T-cell (primary cell): ENCODE results near the gene PBX4. TPM values are rescaled to one million over a fixed set of nuclear protein-coding genes. Genes with fewer than 3 reads are reported as not detected.

Experiments used
- ATAC-seq, 4 experiments: fragments of 200-7000 bp in 3 of 4; fragments of 150-1000 bp in 1 of 4; cut with Tn5 transposase; replicated peaks in 1 of 4; 1 replicate in 3 of 4; 2 replicates in 1 of 4; pipeline ENCODE4 v1.10.0; 2021; ENCODE audit warnings: moderate library complexity in 3 of 4, mild to moderate bottlenecking in 2 of 4, moderate number of reproducible peaks in 1 of 4
- CTCF ChIA-PET, 2 donors: fragments of 300-600 bp; sonication (Branson Sonifier 250); formaldehyde crosslinking; loops; one replicate each; lab custom pipeline; 2022; ENCODE audit warnings: antibody characterized with exemption in 2 of 2; lab: Charles Lee
- POLR2A ChIA-PET, 2 donors: fragments of 300-600 bp; sonication (Branson Sonifier 250); formaldehyde crosslinking; loops; one replicate each; lab custom pipeline; 2022; ENCODE audit warnings: antibody characterized with exemption in 2 of 2; lab: Charles Lee
- DNase-seq, 35 experiments: peaks; one replicate each; pipeline versions ENCODE4 v3.0.0 to v3.0.0-alpha.2; 2013 to 2023
- H3K27ac ChIP-seq: one replicate; pipeline ENCODE4 v1.5.1; 2013; ENCODE audit warnings: low read length
- H3K27me3 ChIP-seq, 2 experiments: replicated peaks in 1 of 2; 1 replicate in 1 of 2; 2 replicates in 1 of 2; pipeline versions ENCODE4 v1.6.1 to v1.7.0; 2013; ENCODE audit warnings: low read length in 1 of 2, mixed read lengths in 1 of 2; ENCODE audit not compliant: control insufficient read depth in 2 of 2, insufficient read depth in 2 of 2; ENCODE audit errors: extremely low read depth in 1 of 2
- H3K36me3 ChIP-seq, 2 donors: 1 replicate in 1 of 2; 2 replicates in 1 of 2; pipeline versions ENCODE4 v1.6.1 to v1.7.0; 2013; ENCODE audit warnings: low read length in 1 of 2; ENCODE audit not compliant: control insufficient read depth in 2 of 2, insufficient read depth in 1 of 2; ENCODE audit errors: extremely low read depth in 1 of 2
- H3K4me1 ChIP-seq, 2 experiments: 1 replicate in 1 of 2; 2 replicates in 1 of 2; pipeline versions ENCODE4 v1.6.1 to v1.7.0; 2013; ENCODE audit warnings: low read length in 2 of 2, mixed read lengths in 1 of 2; ENCODE audit not compliant: insufficient read depth in 2 of 2, control insufficient read depth in 1 of 2; ENCODE audit errors: extremely low read depth in 1 of 2
- H3K4me3 ChIP-seq, 2 donors: 1 replicate in 1 of 2; 2 replicates in 1 of 2; pipeline versions ENCODE4 v1.5.1 to v1.7.0; 2013; ENCODE audit warnings: mild to moderate bottlenecking in 2 of 2, low read length in 1 of 2, moderate library complexity in 1 of 2; ENCODE audit not compliant: control insufficient read depth in 1 of 2; ENCODE audit errors: extremely low read depth in 1 of 2
- H3K9me3 ChIP-seq: 2 replicates; pipeline ENCODE4 v1.7.0; 2013
- H3K27ac Mint-ChIP-seq, 2 donors: one replicate each; pipeline ENCODE4 v1.8.0; 2020 to 2021; ENCODE audit warnings: mild to moderate bottlenecking in 2 of 2, mixed read lengths in 2 of 2
- H3K27me3 Mint-ChIP-seq, 2 donors: one replicate each; pipeline ENCODE4 v1.8.0; 2021 to 2022; ENCODE audit warnings: mixed read lengths in 2 of 2
- H3K36me3 Mint-ChIP-seq: one replicate; pipeline ENCODE4 v1.8.0; 2021; ENCODE audit warnings: mixed read lengths
- H3K4me1 Mint-ChIP-seq, 3 donors: one replicate each; pipeline ENCODE4 v1.8.0; 2020 to 2022; ENCODE audit warnings: mixed read lengths in 3 of 3, mild to moderate bottlenecking in 1 of 3
- H3K4me3 Mint-ChIP-seq, 3 donors: one replicate each; pipeline ENCODE4 v1.8.0; 2020 to 2022; ENCODE audit warnings: mild to moderate bottlenecking in 3 of 3, mixed read lengths in 3 of 3, moderate library complexity in 3 of 3
- H3K9me3 Mint-ChIP-seq, 3 donors: one replicate each; pipeline ENCODE4 v1.8.0; 2020 to 2022; ENCODE audit warnings: mixed read lengths in 3 of 3
- WGBS: methylation state at CpG from one replicate; pipeline ENCODE4 v1.1.5; 2013; ENCODE audit warnings: missing lambda C conversion rate; ENCODE audit not compliant: insufficient coverage; 5-methylcytosine and 5-hydroxymethylcytosine counted together
- total RNA-seq, 35 experiments: library from RNA in 6 of 35; stranded (reverse) in 6 of 35; fragments of 120-200 nt in 1 of 35; gene quantifications; one replicate each; pipeline versions ENCODE4 v1.2.1 to v1.2.4 and lab custom pipeline; 2013 to 2026

Gene PBX4
- total RNA-seq, 5 donors from 2014 or later (not counting 1 experiment from before 2014, with no cell fraction given): 40.9 to 48.3 (median 42.7) TPM

GRCh38 chr19:19517235-19517619 lies 101.3 kb downstream of the PBX4 start:
- no peak for ATAC-seq
- H3K4me3 ChIP-seq: no peak overlapping the region
- no peak overlapping the region for H3K27ac ChIP-seq
- peak overlapping the region in 1 of 2 donors; percentile 52 for H3K27ac Mint-ChIP-seq
- H3K4me1 Mint-ChIP-seq: peaks cover 29 to 50% (median 37%) of the 10 kb centered on the region in 3 donors
- ChIA-PET POLR2A (interaction anchor here in 1 of 2 donors (0.6 kb wide), 1 partner anchor 349 kb away, joined by 3 read pairs; no protein-coding TSS in a partner anchor), CTCF (interaction anchor here in 1 of 2 donors (1.5 kb wide), 1 partner anchor 15 kb away, joined by 6 read pairs; no protein-coding TSS in a partner anchor)
- peaks cover 15% of the 10 kb centered on the region for H3K36me3 Mint-ChIP-seq
- no peaks in the 10 kb centered on the region for H3K9me3 ChIP-seq
- H3K36me3 ChIP-seq: peaks cover 8 to 15% of the 10 kb centered on the region in 2 donors
- WGBS: 93% methylated on average over 3 of the region's 10 CpGs
- H3K27me3 Mint-ChIP-seq: no peaks in the 10 kb centered on the region
- no peak for DNase-seq
- peaks cover 4 to 57% of the 10 kb centered on the region in 2 experiments for H3K4me1 ChIP-seq
- no peaks in the 10 kb centered on the region for H3K9me3 Mint-ChIP-seq
- no peaks in the 10 kb centered on the region for H3K27me3 ChIP-seq
- peak overlapping the region; percentile 90 to 96 (median 94) for H3K4me3 Mint-ChIP-seq

GRCh38 chr19:19515642-19516519 lies 102.6 kb downstream of the PBX4 start, which contains the start of gene NDUFA13:
Gene NDUFA13 (plus strand): TSS chr19:19516225. CDS start chr19:19516239, 14 bp downstream.
- H3K27me3 Mint-ChIP-seq: no peaks in the 10 kb centered on the region
- 3% methylated on average over 51 of the region's 61 CpGs for WGBS
- Histone ChIP-seq H3K36me3 (peaks cover 6 to 15% of the 10 kb centered on the region in 2 donors), H3K27me3 (no peaks in the 10 kb centered on the region), H3K4me3 (peak within 1 kb of the TSS; percentile 75 to 89), H3K27ac (peak within 1 kb of the TSS; percentile 76), H3K4me1 (peaks cover 4 to 55% of the 10 kb centered on the region in 2 experiments), H3K9me3 (no peaks in the 10 kb centered on the region)
- peaks cover 26 to 47% (median 35%) of the 10 kb centered on the region in 3 donors for H3K4me1 Mint-ChIP-seq
- H3K4me3 Mint-ChIP-seq: peak within 1 kb of the TSS; percentile 90 to 96 (median 94)
- ChIA-PET POLR2A (interaction anchor here in 1 of 2 donors (0.5 kb wide), 1 partner anchor 342 kb away, joined by 3 read pairs; no protein-coding TSS in a partner anchor), CTCF (interaction anchor here in 1 of 2 donors (1.1 to 1.5 kb wide), 2 partner anchors 17 to 25 kb away, joined by 3 to 6 read pairs; no protein-coding TSS in a partner anchor)
- no peaks in the 10 kb centered on the region for H3K9me3 Mint-ChIP-seq
- ATAC-seq (peak; percentile 88 to 92 (median 90)), DNase-seq (peak; percentile 75 to 98 (median 88))
- H3K27ac Mint-ChIP-seq: peak within 1 kb of the TSS; percentile 93 to 94
- peaks cover 12% of the 10 kb centered on the region for H3K36me3 Mint-ChIP-seq

GRCh38 chr19:19514881-19515641 lies 103.4 kb downstream of the PBX4 start, which contains the start of gene TSSK6:
Gene TSSK6 (minus strand): TSS chr19:19515548. CDS start chr19:19515427, 121 bp downstream.
- ATAC-seq: no peak
- Histone ChIP-seq H3K4me3 (peak within 1 kb of the TSS; percentile 75 to 89), H3K9me3 (no peaks in the 10 kb centered on the region), H3K27ac (peak within 1 kb of the TSS; percentile 76), H3K27me3 (no peaks in the 10 kb centered on the region), H3K4me1 (peaks cover 4 to 55% of the 10 kb centered on the region in 2 experiments), H3K36me3 (peaks cover 3 to 9% of the 10 kb centered on the region in 2 donors)
- CTCF ChIA-PET: no interaction called here
- H3K4me3 Mint-ChIP-seq: peak within 1 kb of the TSS; percentile 90 to 96 (median 94)
- H3K36me3 Mint-ChIP-seq: peaks cover 7% of the 10 kb centered on the region
- H3K4me1 Mint-ChIP-seq: peaks cover 20 to 41% (median 28%) of the 10 kb centered on the region in 3 donors
- POLR2A ChIA-PET: no interaction called here
- no peak for DNase-seq
- no peaks in the 10 kb centered on the region for H3K9me3 Mint-ChIP-seq
- no peaks in the 10 kb centered on the region for H3K27me3 Mint-ChIP-seq
- whole genome bisulfite sequencing: 93% methylated on average over 73 of the region's 74 CpGs
- peak within 1 kb of the TSS; percentile 93 to 94 for H3K27ac Mint-ChIP-seq

- CTCF ChIA-PET: no interaction called here
- H3K4me3 ChIP-seq: peak overlapping the region in 1 of 2 donors; percentile 6
- Mint-ChIP-seq H3K36me3 (peaks cover 2% of the 10 kb centered on the region), H3K27me3 (no peaks in the 10 kb centered on the region), H3K4me1 (peaks cover 12 to 33% (median 21%) of the 10 kb centered on the region in 3 donors), H3K27ac (peak overlapping the region in 1 of 2 donors; percentile 71), H3K4me3 (peak overlapping the region; percentile 56 to 90 (median 60)), H3K9me3 (no peaks in the 10 kb centered on the region)
- DNase-seq (no peak), ATAC-seq (no peak)
- no peak overlapping the region for H3K27ac ChIP-seq
- H3K36me3 ChIP-seq: peaks cover 2% of the 10 kb centered on the region in 2 donors
- H3K27me3 ChIP-seq: no peaks in the 10 kb centered on the region
- H3K4me1 ChIP-seq: peaks cover 4 to 48% of the 10 kb centered on the region in 2 experiments
- 58% methylated on average over 45 of the region's 46 CpGs for WGBS
- POLR2A ChIA-PET: no interaction called here
- no peaks in the 10 kb centered on the region for H3K9me3 ChIP-seq
These were observed 104.3 kb downstream of the PBX4 start for GRCh38 chr19:19514215-19514657.

- H3K4me1 Mint-ChIP-seq: peaks cover 9 to 30% (median 19%) of the 10 kb centered on the region in 3 donors
- Histone ChIP-seq H3K36me3 (no peaks in the 10 kb centered on the region), H3K27ac (no peak overlapping the region), H3K27me3 (no peaks in the 10 kb centered on the region), H3K4me1 (peaks cover 4 to 44% of the 10 kb centered on the region in 2 experiments), H3K9me3 (no peaks in the 10 kb centered on the region), H3K4me3 (peak overlapping the region in 1 of 2 donors; percentile 6)
- no peaks in the 10 kb centered on the region for H3K36me3 Mint-ChIP-seq
- H3K4me3 Mint-ChIP-seq: peak overlapping the region in 2 of 3 donors; percentile 28 to 90
- WGBS: 94% methylated on average over 17 of the region's 17 CpGs
- H3K27ac Mint-ChIP-seq: no peak overlapping the region
- POLR2A ChIA-PET: no interaction called here
- CTCF ChIA-PET: no interaction called here
- H3K27me3 Mint-ChIP-seq: no peaks in the 10 kb centered on the region
- ATAC-seq: no peak
- no peak for DNase-seq
- no peaks in the 10 kb centered on the region for H3K9me3 Mint-ChIP-seq
These were observed 104.8 kb downstream of the PBX4 start for GRCh38 chr19:19513682-19514081.
